ENCODE measurements around the gene IGDCC3. TPM values are rescaled to one million over a fixed set of nuclear protein-coding genes. Genes with fewer than 3 reads are reported as not detected.

The IGDCC3 gene
- total and polyA plus RNA-seq, 2 of the 8 experiments (the other 6 are each of a cell fraction or from before 2014, with no cell fraction given), result 26.8 to 45.7 TPM

DNA sequence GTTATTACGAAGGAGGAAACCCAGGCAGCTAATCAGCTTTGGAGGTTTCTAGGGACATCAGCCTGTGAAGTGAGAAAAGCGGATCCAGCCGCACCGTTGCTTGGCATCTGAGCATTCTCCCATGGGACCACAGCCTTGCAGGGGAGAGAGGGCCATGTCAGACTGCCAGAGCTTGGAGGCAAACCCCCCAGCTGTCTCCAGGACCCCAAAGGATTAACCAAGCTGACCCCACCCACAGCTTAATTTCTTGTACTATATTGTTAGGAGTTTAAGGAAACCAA, 5.1 kb downstream of the IGDCC3 start (continued):
- no peak for TF ChIP-seq SAP30 (IDR thresholded peaks at IDR 0.05; ENCODE audit: insufficient read depth, insufficient replicate concordance, low read length)

Data from H1 (cell line).